Stimulated activated CD4-positive, alpha-beta T cell treated with anti-CD3 and anti-CD28 coated beads, Interleukin-15, amount 100 ng/mL, for 48 hours (primary cell): ENCODE measurements around the gene AHCYL1.
"Not testable (repeated sequence)": the region's sequence is repeated elsewhere in the genome, so short reads cannot be mapped to it uniquely, and the experiment has no call there.

Source experiments
- DNase-seq, 2 donors: peaks; one replicate each; pipeline ENCODE4 v3.0.0-alpha.2; 2020; ENCODE audit warnings: low read depth in 2 of 2

AHCYL1 gene

GRCh38 chr1:109984456-109985246, at the start of gene AHCYL1:
TSS of gene AHCYL1 (plus strand) at chr1:109984765. CDS start at chr1:109985053, 288 bp downstream.
- DNase-seq, result peak; percentile 99 to 100

GRCh38 chr1:109935451-109935900, 49.1 kb upstream of the AHCYL1 start:
- DNase-seq, result no peak

- DNase-seq, result no peak
These were observed 46.8 kb upstream of the AHCYL1 start for GRCh38 chr1:109937738-109938137.

GRCh38 chr1:109938556-109938955, 46.0 kb upstream of the AHCYL1 start:
- no peak for DNase-seq

GRCh38 chr1:109942434-109942833, 42.1 kb upstream of the AHCYL1 start:
- DNase-seq, result no peak

- no peak for DNase-seq
These were observed 40.0 kb upstream of the AHCYL1 start for GRCh38 chr1:109944541-109944940.

GRCh38 chr1:109946511-109946910, 38.1 kb upstream of the AHCYL1 start:
- DNase-seq, result no peak

- no peak for DNase-seq
These were observed 36.8 kb upstream of the AHCYL1 start for GRCh38 chr1:109947582-109948284.

- DNase-seq, result no peak
These were observed 36.3 kb upstream of the AHCYL1 start for GRCh38 chr1:109948285-109948630.

GRCh38 chr1:109950038-109950437, 34.5 kb upstream of the AHCYL1 start:
- DNase-seq, result no peak

GRCh38 chr1:109950509-109950908, 34.1 kb upstream of the AHCYL1 start:
- DNase-seq, result no peak

GRCh38 chr1:109951501-109951900, 33.1 kb upstream of the AHCYL1 start:
- not testable (repeated sequence) for DNase-seq

- no peak for DNase-seq
These were observed 30.5 kb upstream of the AHCYL1 start for GRCh38 chr1:109954041-109954512.

- DNase-seq, result no peak
These were observed 25.0 kb upstream of the AHCYL1 start for GRCh38 chr1:109959632-109959973.

GRCh38 chr1:109959974-109960744, 24.4 kb upstream of the AHCYL1 start:
- no peak for DNase-seq

GRCh38 chr1:109960745-109961094, 23.8 kb upstream of the AHCYL1 start:
- DNase-seq, result no peak

GRCh38 chr1:109963864-109964263, 20.7 kb upstream of the AHCYL1 start:
- no peak for DNase-seq

- DNase-seq, result no peak
These were observed 15.3 kb upstream of the AHCYL1 start for GRCh38 chr1:109969146-109969829.

- no peak for DNase-seq
These were observed 14.7 kb upstream of the AHCYL1 start for GRCh38 chr1:109969907-109970306.

GRCh38 chr1:109971559-109971958, 13.0 kb upstream of the AHCYL1 start:
- DNase-seq, result no peak

GRCh38 chr1:109974191-109974590, 10.4 kb upstream of the AHCYL1 start:
- DNase-seq, result no peak

GRCh38 chr1:109975718-109976117, 8.8 kb upstream of the AHCYL1 start:
- DNase-seq, result no peak
